ENCODE results near the gene MARCHF4. TPM values are rescaled to one million over a fixed set of nuclear protein-coding genes. Genes with fewer than 3 reads are reported as not detected.

Gene MARCHF4
- total and polyA plus RNA-seq, 2 donors (not counting 1 experiment from before 2014, with no cell fraction given), result 1.3 to 3.6 TPM

GRCh38 chr2:216399621-216400020, 27.3 kb upstream of the MARCHF4 start:
- Histone ChIP-seq H3K9me3 (ENCODE audit: control insufficient read depth, insufficient read depth, low read depth, low read length) (no peaks in the 10 kb centered on the region), H3K27me3 (ENCODE audit: control insufficient read depth, insufficient read depth, low read length) (no peaks in the 10 kb centered on the region), H3K79me2 (ENCODE audit: control insufficient read depth, insufficient read depth, low read length) (no peaks in the 10 kb centered on the region), H3K4me1 (ENCODE audit: control insufficient read depth, extremely low read depth, insufficient read depth, low read length) (no peaks in the 10 kb centered on the region), H4K20me1 (ENCODE audit: control insufficient read depth, extremely low read depth, insufficient read depth, low read length) (no peaks in the 10 kb centered on the region), H3K4me3 (replicated peaks in 1 of 4; ENCODE audit: control extremely low read depth in 1 of 4, insufficient read depth in 1 of 4, low read depth in 3 of 4, low read length in 4 of 4) (no peak overlapping the region), H3K27ac (ENCODE audit: insufficient read depth, low read length) (no peak overlapping the region), H3K9ac (ENCODE audit: insufficient read depth, low read length) (no peak overlapping the region), H3K4me2 (ENCODE audit: extremely low read depth, insufficient read depth, low read length) (no peak overlapping the region), H2AFZ (ENCODE audit: low read length) (no peak overlapping the region), H3K36me3 (ENCODE audit: control insufficient read depth, insufficient read depth, low read length) (no peaks in the 10 kb centered on the region)
- DNase-seq (ENCODE audit: low read depth in 2 of 2), result no peak
- TF ChIP-seq EZH2 (IDR thresholded peaks at IDR 0.05; ENCODE audit: low read length, missing control alignments), result no peak
- TF ChIP-seq, protein P1, sequence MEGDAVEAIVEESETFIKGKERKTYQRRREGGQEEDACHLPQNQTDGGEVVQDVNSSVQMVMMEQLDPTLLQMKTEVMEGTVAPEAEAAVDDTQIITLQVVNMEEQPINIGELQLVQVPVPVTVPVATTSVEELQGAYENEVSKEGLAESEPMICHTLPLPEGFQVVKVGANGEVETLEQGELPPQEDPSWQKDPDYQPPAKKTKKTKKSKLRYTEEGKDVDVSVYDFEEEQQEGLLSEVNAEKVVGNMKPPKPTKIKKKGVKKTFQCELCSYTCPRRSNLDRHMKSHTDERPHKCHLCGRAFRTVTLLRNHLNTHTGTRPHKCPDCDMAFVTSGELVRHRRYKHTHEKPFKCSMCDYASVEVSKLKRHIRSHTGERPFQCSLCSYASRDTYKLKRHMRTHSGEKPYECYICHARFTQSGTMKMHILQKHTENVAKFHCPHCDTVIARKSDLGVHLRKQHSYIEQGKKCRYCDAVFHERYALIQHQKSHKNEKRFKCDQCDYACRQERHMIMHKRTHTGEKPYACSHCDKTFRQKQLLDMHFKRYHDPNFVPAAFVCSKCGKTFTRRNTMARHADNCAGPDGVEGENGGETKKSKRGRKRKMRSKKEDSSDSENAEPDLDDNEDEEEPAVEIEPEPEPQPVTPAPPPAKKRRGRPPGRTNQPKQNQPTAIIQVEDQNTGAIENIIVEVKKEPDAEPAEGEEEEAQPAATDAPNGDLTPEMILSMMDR (conservative IDR thresholded peaks at IDR 0.05 in 1 of 2, IDR thresholded peaks at IDR 0.05 in 1 of 2; ENCODE audit: low read depth in 1 of 2, low read length in 2 of 2), result no peak

GRCh38 chr2:216394881-216395280, 22.6 kb upstream of the MARCHF4 start:
- H4K20me1 ChIP-seq (ENCODE audit: control insufficient read depth, extremely low read depth, insufficient read depth, low read length), result no peaks in the 10 kb centered on the region
- no peak overlapping the region for H3K9ac ChIP-seq (ENCODE audit: insufficient read depth, low read length)
- no peaks in the 10 kb centered on the region for H3K4me1 ChIP-seq (ENCODE audit: control insufficient read depth, extremely low read depth, insufficient read depth, low read length)
- no peak overlapping the region for H3K27ac ChIP-seq (ENCODE audit: insufficient read depth, low read length)
- no peaks in the 10 kb centered on the region for H3K27me3 ChIP-seq (ENCODE audit: control insufficient read depth, insufficient read depth, low read length)
- TF ChIP-seq, protein P1 (conservative IDR thresholded peaks at IDR 0.05 in 1 of 2, IDR thresholded peaks at IDR 0.05 in 1 of 2; ENCODE audit: low read depth in 1 of 2, low read length in 2 of 2), result no peak
- TF ChIP-seq EZH2 (IDR thresholded peaks at IDR 0.05; ENCODE audit: low read length, missing control alignments), result no peak
- no peaks in the 10 kb centered on the region for H3K36me3 ChIP-seq (ENCODE audit: control insufficient read depth, insufficient read depth, low read length)
- H3K4me2 ChIP-seq (ENCODE audit: extremely low read depth, insufficient read depth, low read length), result no peak overlapping the region
- no peaks in the 10 kb centered on the region for H3K79me2 ChIP-seq (ENCODE audit: control insufficient read depth, insufficient read depth, low read length)
- DNase-seq (ENCODE audit: low read depth in 2 of 2), result no peak
- no peak overlapping the region for H2AFZ ChIP-seq (ENCODE audit: low read length)
- H3K4me3 ChIP-seq (replicated peaks in 1 of 4; ENCODE audit: control extremely low read depth in 1 of 4, insufficient read depth in 1 of 4, low read depth in 3 of 4, low read length in 4 of 4), result no peak overlapping the region
- no peaks in the 10 kb centered on the region for H3K9me3 ChIP-seq (ENCODE audit: control insufficient read depth, insufficient read depth, low read depth, low read length)

GRCh38 chr2:216392945-216393840, 20.9 kb upstream of the MARCHF4 start:
- H3K36me3 ChIP-seq (ENCODE audit: control insufficient read depth, insufficient read depth, low read length), result no peaks in the 10 kb centered on the region
- no peak overlapping the region for H3K9ac ChIP-seq (ENCODE audit: insufficient read depth, low read length)
- no peaks in the 10 kb centered on the region for H3K4me1 ChIP-seq (ENCODE audit: control insufficient read depth, extremely low read depth, insufficient read depth, low read length)
- peak in 1 of 2 donors; percentile 11 for DNase-seq (ENCODE audit: low read depth in 2 of 2)
- no peaks in the 10 kb centered on the region for H3K9me3 ChIP-seq (ENCODE audit: control insufficient read depth, insufficient read depth, low read depth, low read length)
- no peaks in the 10 kb centered on the region for H3K27me3 ChIP-seq (ENCODE audit: control insufficient read depth, insufficient read depth, low read length)
- no peak overlapping the region for H3K4me3 ChIP-seq (replicated peaks in 1 of 4; ENCODE audit: control extremely low read depth in 1 of 4, insufficient read depth in 1 of 4, low read depth in 3 of 4, low read length in 4 of 4)
- TF ChIP-seq EZH2 (IDR thresholded peaks at IDR 0.05; ENCODE audit: low read length, missing control alignments), result no peak
- TF ChIP-seq, protein P1 (conservative IDR thresholded peaks at IDR 0.05 in 1 of 2, IDR thresholded peaks at IDR 0.05 in 1 of 2; ENCODE audit: low read depth in 1 of 2, low read length in 2 of 2), result no peak
- no peak overlapping the region for H3K4me2 ChIP-seq (ENCODE audit: extremely low read depth, insufficient read depth, low read length)
- no peaks in the 10 kb centered on the region for H3K79me2 ChIP-seq (ENCODE audit: control insufficient read depth, insufficient read depth, low read length)
- no peak overlapping the region for H2AFZ ChIP-seq (ENCODE audit: low read length)
- no peaks in the 10 kb centered on the region for H4K20me1 ChIP-seq (ENCODE audit: control insufficient read depth, extremely low read depth, insufficient read depth, low read length)
- no peak overlapping the region for H3K27ac ChIP-seq (ENCODE audit: insufficient read depth, low read length)
